Body of pancreas (tissue), 4 donors: ENCODE results near the gene PTPRJ.

Experiments used
- CTCF ChIP-seq, 7 experiments: fragments of 450-650 bp in 4 of 7; fragments of 200-600 bp in 3 of 7; sonication (generic) in 3 of 7; IDR thresholded peaks; one replicate each; pipeline ENCODE4 v1.5.1; 2016 to 2019; ENCODE audit warnings: antibody characterized with exemption in 7 of 7
- POLR2A ChIP-seq, 3 donors: fragments of 450-650 bp; IDR thresholded peaks; one replicate each; pipeline ENCODE4 v1.6.1; 2016; ENCODE audit warnings: antibody characterized with exemption in 3 of 3, mild to moderate bottlenecking in 2 of 3

- no peak for TF ChIP-seq CTCF (IDR thresholded peaks at IDR 0.05)
- TF ChIP-seq POLR2A (IDR thresholded peaks at IDR 0.05) = no peak
These were observed 125.8 kb downstream of the PTPRJ start for GRCh38 chr11:48106166-48106565.
